HCT116 (cell line): ENCODE results near the gene USP7. TPM values are rescaled to one million over a fixed set of nuclear protein-coding genes. Genes with fewer than 3 reads are reported as not detected.

Source experiments
- ATAC-seq: fragments of 200-7000 bp; cut with Tn5 transposase; 2 replicates; pipeline ENCODE4 v1.9.1; 2020; ENCODE audit warnings: mild to moderate bottlenecking, moderate library complexity
- BruUV-seq: library from RNA; stranded (reverse); fragments of 400-500 nt; replicated peaks from 2 replicates; lab custom pipeline; 2021; lab: Mats Ljungman, UMichigan
- CTCF ChIA-PET: fragments of 300-600 bp; sonication (Branson Sonifier 250); formaldehyde crosslinking; loops from one replicate; lab custom pipeline; 2021; ENCODE audit warnings: antibody characterized with exemption; lab: Charles Lee
- POLR2A ChIA-PET: fragments of 300-600, 350-600 bp; sonication (Branson Sonifier 250); formaldehyde crosslinking; loops from one replicate; lab custom pipeline; 2021; ENCODE audit warnings: antibody characterized with exemption; lab: Charles Lee
- RAD21 ChIA-PET, 2 experiments: fragments of 300-600 bp; sonication (Branson Sonifier 250); formaldehyde crosslinking; loops; one replicate each; lab custom pipeline; 2023; ENCODE audit warnings: low total read pairs in 2 of 2; ENCODE audit not compliant: uncharacterized antibody in 2 of 2, unreplicated experiment in 2 of 2, low non-redundant PET in 1 of 2; lab: Charles Lee
- DNase-seq: peaks from one replicate; pipeline ENCODE4 v3.0.0-alpha.2; 2010; ENCODE audit warnings: low read depth, low spot score
- H2AFZ ChIP-seq: fragments of 200-600 bp; shearing (Covaris generic), sonication (generic); 2 replicates; pipeline ENCODE4 v1.6.1; 2017; ENCODE audit warnings: low read depth, mixed run types, mixed read lengths, antibody characterized with exemption, low read length; ENCODE audit not compliant: poor library complexity, severe bottlenecking
- H3K27ac ChIP-seq: 2 replicates; pipeline ENCODE4 v1.5.1; 2012; ENCODE audit warnings: low read depth, low read length
- H3K27me3 ChIP-seq: fragments of 200-600 bp; sonication (generic); 2 replicates; pipeline ENCODE4 v1.6.1; 2016; ENCODE audit warnings: mixed run types, low read length, mixed read lengths; ENCODE audit not compliant: insufficient read depth
- H3K36me3 ChIP-seq, 2 experiments: fragments of 200-500 bp in 1 of 2; fragments of 200-600 bp in 1 of 2; sonication (Bioruptor generic) in 1 of 2; sonication (generic) in 1 of 2; 2 replicates each; pipeline versions ENCODE4 v1.5.1 to v1.6.1; 2014 to 2016; ENCODE audit warnings: low read length in 2 of 2, inconsistent platforms in 1 of 2, mixed read lengths in 1 of 2, mixed run types in 1 of 2; ENCODE audit not compliant: insufficient read depth in 2 of 2, control insufficient read depth in 1 of 2
- H3K4me1 ChIP-seq, 2 experiments: fragments of 200-600 bp in 1 of 2; sonication (generic) in 1 of 2; 2 replicates each; pipeline versions ENCODE4 v1.5.1 to v1.6.1; 2012 to 2017; ENCODE audit warnings: low read length in 2 of 2, inconsistent platforms in 1 of 2, mild to moderate bottlenecking in 1 of 2, mixed read lengths in 1 of 2, mixed run types in 1 of 2, moderate library complexity in 1 of 2; ENCODE audit not compliant: insufficient read depth in 2 of 2, control insufficient read depth in 1 of 2
- H3K4me2 ChIP-seq: fragments of 200-600 bp; sonication (generic); 2 replicates; pipeline ENCODE4 v1.6.1; 2017; ENCODE audit warnings: mixed run types, low read length, mixed read lengths
- H3K4me3 ChIP-seq, 2 experiments: fragments of 200-600 bp in 1 of 2; sonication (generic) in 1 of 2; replicated peaks in 1 of 2; 2 replicates each; pipeline ENCODE4 v1.5.1; 2011 to 2016; ENCODE audit warnings: low read length in 2 of 2, control low read depth in 1 of 2, low read depth in 1 of 2, mild to moderate bottlenecking in 1 of 2, mixed read lengths in 1 of 2, mixed run types in 1 of 2
- H3K79me2 ChIP-seq: fragments of 200-600 bp; sonication (generic); 2 replicates; pipeline ENCODE4 v1.6.1; 2017; ENCODE audit warnings: mild to moderate bottlenecking, mixed run types, low read length, moderate library complexity, mixed read lengths; ENCODE audit not compliant: insufficient read depth
- H3K9ac ChIP-seq: fragments of 200-600 bp; sonication (generic); 2 replicates; pipeline ENCODE4 v1.6.1; 2016; ENCODE audit warnings: low read length, mixed read lengths
- H3K9me2 ChIP-seq: fragments of 200-600 bp; sonication (generic), shearing (Covaris generic); 2 replicates; pipeline ENCODE4 v1.6.1; 2017; ENCODE audit warnings: mixed run types, mild to moderate bottlenecking, moderate library complexity; ENCODE audit not compliant: insufficient read depth
- H3K9me3 ChIP-seq, 2 experiments: fragments of 200-500 bp in 1 of 2; fragments of 200-600 bp in 1 of 2; sonication (Bioruptor generic) in 1 of 2; sonication (generic) in 1 of 2; 2 replicates each; pipeline ENCODE4 v1.6.1; 2014 to 2017; ENCODE audit warnings: low read length in 2 of 2, mixed read lengths in 2 of 2, inconsistent platforms in 1 of 2, low read depth in 1 of 2, mild to moderate bottlenecking in 1 of 2, mixed run types in 1 of 2, moderate library complexity in 1 of 2; ENCODE audit not compliant: control insufficient read depth in 1 of 2, insufficient read depth in 1 of 2
- H4K20me1 ChIP-seq: fragments of 200-600 bp; sonication (generic), shearing (Covaris generic); 2 replicates; pipeline ENCODE4 v1.6.1; 2017; ENCODE audit warnings: mixed run types, mild to moderate bottlenecking, moderate library complexity; ENCODE audit not compliant: insufficient read depth
- POLR2A ChIP-seq: IDR thresholded peaks from 2 replicates; pipeline ENCODE4 v1.7.0; 2011; ENCODE audit warnings: borderline replicate concordance; ENCODE audit not compliant: insufficient read depth, insufficient read length; ENCODE audit errors: extremely low read depth
- SP1 ChIP-seq: IDR thresholded peaks from 2 replicates; pipeline ENCODE4 v1.6.1; 2012; ENCODE audit warnings: low read depth
- intact Hi-C: fragments of 100-400 bp; cut with micrococcal nuclease; formaldehyde crosslinking; loops from 2 replicates; pipeline ENCODE4 v1.10.0; 2022
- total RNA-seq: library from RNA; stranded (reverse); gene quantifications from one replicate; pipeline ENCODE4 v1.2.1, GENCODE V29; 2021; ENCODE audit not compliant: unreplicated experiment
- TF ChIP-seq, protein P1 (sequence below), 3 experiments: fragments of 200-600 bp in 1 of 3; sonication (generic) in 1 of 3; IDR thresholded peaks in 2 of 3; conservative IDR thresholded peaks in 1 of 3; 2 replicates each; pipeline ENCODE4 v1.5.1; 2012 to 2017; ENCODE audit warnings: low read depth in 2 of 3, low read length in 2 of 3, antibody characterized with exemption in 1 of 3, borderline replicate concordance in 1 of 3, control low read depth in 1 of 3, mild to moderate bottlenecking in 1 of 3, mixed read lengths in 1 of 3, mixed run types in 1 of 3, moderate library complexity in 1 of 3; ENCODE audit not compliant: insufficient read depth in 1 of 3

USP7 gene
- total RNA-seq, 1 experiment from 2014 or later = 154 TPM

GRCh38 chr16:8869212-8869987 lies 94.3 kb downstream of the USP7 start:
- intact Hi-C loops = no loop called here
- peak overlapping the region; percentile 88 for H3K4me2 ChIP-seq
- TF ChIP-seq SP1 (0 out of 2 replicates have a peak, but pooled peaks have one; percentile 3), POLR2A (no peak)
- TF ChIP-seq, protein P1, sequence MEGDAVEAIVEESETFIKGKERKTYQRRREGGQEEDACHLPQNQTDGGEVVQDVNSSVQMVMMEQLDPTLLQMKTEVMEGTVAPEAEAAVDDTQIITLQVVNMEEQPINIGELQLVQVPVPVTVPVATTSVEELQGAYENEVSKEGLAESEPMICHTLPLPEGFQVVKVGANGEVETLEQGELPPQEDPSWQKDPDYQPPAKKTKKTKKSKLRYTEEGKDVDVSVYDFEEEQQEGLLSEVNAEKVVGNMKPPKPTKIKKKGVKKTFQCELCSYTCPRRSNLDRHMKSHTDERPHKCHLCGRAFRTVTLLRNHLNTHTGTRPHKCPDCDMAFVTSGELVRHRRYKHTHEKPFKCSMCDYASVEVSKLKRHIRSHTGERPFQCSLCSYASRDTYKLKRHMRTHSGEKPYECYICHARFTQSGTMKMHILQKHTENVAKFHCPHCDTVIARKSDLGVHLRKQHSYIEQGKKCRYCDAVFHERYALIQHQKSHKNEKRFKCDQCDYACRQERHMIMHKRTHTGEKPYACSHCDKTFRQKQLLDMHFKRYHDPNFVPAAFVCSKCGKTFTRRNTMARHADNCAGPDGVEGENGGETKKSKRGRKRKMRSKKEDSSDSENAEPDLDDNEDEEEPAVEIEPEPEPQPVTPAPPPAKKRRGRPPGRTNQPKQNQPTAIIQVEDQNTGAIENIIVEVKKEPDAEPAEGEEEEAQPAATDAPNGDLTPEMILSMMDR (IDR thresholded peaks at IDR 0.05 in 2 of 3, conservative IDR thresholded peaks at IDR 0.05 in 1 of 3; ENCODE audit: borderline replicate concordance in 1 of 3, insufficient read depth in 1 of 3, low read depth in 2 of 3, low read length in 2 of 3) = 0 out of 6 replicates have a peak, but pooled peaks of 1 of the 3 experiments have one; percentile 7
- TF ChIP-seq, all 23 proteins: peak for 2
- no peaks in the 10 kb centered on the region for H3K9me2 ChIP-seq
- H3K9me3 ChIP-seq = no peaks in the 10 kb centered on the region
- H3K4me3 ChIP-seq = peak overlapping the region; percentile 37 to 54
- CTCF ChIA-PET = interaction anchor here (0.9 to 4.0 kb wide), 6 partner anchors 11 to 270 kb away, joined by 3 to 38 read pairs (median 4); partner anchors contain the start of gene LITAFD
- peaks cover 39% of the 10 kb centered on the region for H3K79me2 ChIP-seq
- peak overlapping the region; percentile 64 for H3K9ac ChIP-seq
- peaks cover 43 to 60% of the 10 kb centered on the region in 2 experiments for H3K4me1 ChIP-seq
- DNase-seq = no peak
- POLR2A ChIA-PET = interaction anchor here (0.6 to 1.5 kb wide), 12 partner anchors 9 to 210 kb away, joined by 3 to 8 read pairs (median 4); partner anchors contain the start of gene LITAFD
- peak; percentile 29; the same call in 1 of the 2 replicates for ATAC-seq
- peak overlapping the region; percentile 94 for H2AFZ ChIP-seq
- RAD21 ChIA-PET = no interaction called here
- no peaks in the 10 kb centered on the region for H3K27me3 ChIP-seq
- BruUV-seq = no TSS peak
- peak overlapping the region; percentile 55 for H3K27ac ChIP-seq
- no peaks in the 10 kb centered on the region; the same call in 1 of the 2 replicates for H4K20me1 ChIP-seq
- no peaks in the 10 kb centered on the region for H3K36me3 ChIP-seq
